GM23338 (cell line): ENCODE measurements around the gene THSD4. TPM values are rescaled to one million over a fixed set of nuclear protein-coding genes. Genes with fewer than 3 reads are reported as not detected.

Source experiments
- ATAC-seq: fragments of 200-7000 bp; cut with Tn5 transposase; 3 replicates; pipeline ENCODE4 v1.9.1; 2020
- DNase-seq: peaks from one replicate; pipeline ENCODE4 v3.0.0-alpha.2; 2015; ENCODE audit warnings: low spot score
- H2AFZ ChIP-seq: fragments of 200-600 bp; sonication (generic); 2 replicates; pipeline ENCODE4 v1.8.0; 2016; ENCODE audit warnings: antibody characterized with exemption, mild to moderate bottlenecking, moderate library complexity
- H3F3A ChIP-seq: fragments of 200-600 bp; sonication (generic); replicated peaks from 2 replicates; pipeline ENCODE4 v1.8.0; 2017; ENCODE audit warnings: antibody characterized with exemption, mixed run types, low read depth
- H3K27ac ChIP-seq: fragments of 200-600 bp; sonication (generic); 2 replicates; pipeline ENCODE4 v1.6.1; 2016; ENCODE audit warnings: low read depth
- H3K27me3 ChIP-seq: fragments of 200-600 bp; sonication (generic); 2 replicates; pipeline ENCODE4 v1.8.0; 2016; ENCODE audit warnings: mild to moderate bottlenecking, mixed run types, moderate library complexity; ENCODE audit not compliant: insufficient read depth
- H3K36me3 ChIP-seq: fragments of 200-600 bp; sonication (generic); 2 replicates; pipeline ENCODE4 v1.8.0; 2016; ENCODE audit warnings: mild to moderate bottlenecking; ENCODE audit not compliant: insufficient read depth
- H3K4me1 ChIP-seq: fragments of 200-600 bp; sonication (generic); 2 replicates; pipeline ENCODE4 v1.8.0; 2016; ENCODE audit warnings: mild to moderate bottlenecking, moderate library complexity; ENCODE audit not compliant: insufficient read depth
- H3K4me2 ChIP-seq: fragments of 200-600 bp; sonication (generic); 2 replicates; pipeline ENCODE4 v1.7.1; 2017; ENCODE audit warnings: mixed run types
- H3K4me3 ChIP-seq: fragments of 200-600 bp; sonication (generic); 2 replicates; pipeline ENCODE4 v1.6.1; 2016; ENCODE audit warnings: mixed run types
- H3K79me2 ChIP-seq: fragments of 200-600 bp; sonication (generic); replicated peaks from 2 replicates; pipeline ENCODE4 v1.8.0; 2017; ENCODE audit warnings: mild to moderate bottlenecking; ENCODE audit not compliant: insufficient read depth
- H3K9me2 ChIP-seq: fragments of 200-600 bp; sonication (generic); 2 replicates; pipeline ENCODE4 v1.8.0; 2017; ENCODE audit not compliant: insufficient read depth
- H4K20me1 ChIP-seq: fragments of 200-600 bp; sonication (generic); replicated peaks from 2 replicates; pipeline ENCODE4 v1.8.0; 2017; ENCODE audit warnings: mild to moderate bottlenecking; ENCODE audit not compliant: insufficient read depth
- H3K27ac Mint-ChIP-seq: 2 replicates; pipeline ENCODE4 v1.8.0; 2020; ENCODE audit warnings: inconsistent platforms, mild to moderate bottlenecking, moderate library complexity, mixed read lengths
- H3K27me3 Mint-ChIP-seq: 3 replicates; pipeline ENCODE4 v1.8.0; 2022; ENCODE audit warnings: low read depth, mild to moderate bottlenecking, moderate library complexity, mixed read lengths, inconsistent platforms; ENCODE audit not compliant: insufficient read depth, poor library complexity
- H3K36me3 Mint-ChIP-seq: 3 replicates; pipeline ENCODE4 v1.8.0; 2021; ENCODE audit warnings: low read depth, mild to moderate bottlenecking, inconsistent platforms, moderate library complexity, mixed read lengths
- H3K4me1 Mint-ChIP-seq: 3 replicates; pipeline ENCODE4 v1.8.0; 2020; ENCODE audit warnings: mild to moderate bottlenecking, inconsistent platforms, mixed read lengths
- H3K4me3 Mint-ChIP-seq: 3 replicates; pipeline ENCODE4 v1.8.0; 2021; ENCODE audit warnings: moderate library complexity, mild to moderate bottlenecking, inconsistent platforms, mixed read lengths
- H3K9me3 Mint-ChIP-seq: 3 replicates; pipeline ENCODE4 v1.8.0; 2020; ENCODE audit warnings: moderate library complexity, mild to moderate bottlenecking, inconsistent platforms, mixed read lengths
- CREB1 ChIP-seq: fragments of 250-450 bp; sonication (Bioruptor Pico); IDR thresholded peaks from 2 replicates; pipeline ENCODE4 v1.5.0; 2020; ENCODE audit warnings: low read depth, mild to moderate bottlenecking, moderate library complexity
- ETS1 ChIP-seq: IDR thresholded peaks from 2 replicates; pipeline ENCODE4 v1.6.1; 2016; ENCODE audit warnings: antibody characterized with exemption
- EZH2 ChIP-seq: fragments of 200-600 bp; sonication (generic); IDR thresholded peaks from one replicate; pipeline ENCODE4 v1.8.0; 2017; ENCODE audit warnings: antibody characterized with exemption, mild to moderate bottlenecking, low read depth; ENCODE audit not compliant: unreplicated experiment
- EZH2phosphoT487 ChIP-seq: fragments of 200-600 bp; sonication (generic); IDR thresholded peaks from one replicate; pipeline ENCODE4 v1.8.1; 2018; ENCODE audit warnings: antibody characterized with exemption; ENCODE audit not compliant: unreplicated experiment
- JUNB ChIP-seq: IDR thresholded peaks from one replicate; pipeline ENCODE4 v1.6.1; 2016; ENCODE audit warnings: antibody characterized with exemption; ENCODE audit not compliant: unreplicated experiment
- NANOG ChIP-seq: IDR thresholded peaks from 2 replicates; pipeline ENCODE4 v1.6.1; 2016; ENCODE audit warnings: antibody characterized with exemption, borderline replicate concordance
- POLR2AphosphoS5 ChIP-seq: IDR thresholded peaks from 2 replicates; pipeline ENCODE4 v1.6.1; 2016; ENCODE audit warnings: antibody characterized with exemption, low read depth
- REST ChIP-seq: IDR thresholded peaks from one replicate; pipeline ENCODE4 v1.6.1; 2018; ENCODE audit warnings: antibody characterized with exemption; ENCODE audit not compliant: unreplicated experiment
- STAT1 ChIP-seq: IDR thresholded peaks from one replicate; pipeline ENCODE4 v1.6.1; 2016; ENCODE audit warnings: antibody characterized with exemption; ENCODE audit not compliant: unreplicated experiment
- ZNF114 ChIP-seq: fragments of 250-450 bp; sonication (Bioruptor Pico); IDR thresholded peaks from 2 replicates; pipeline ENCODE4 v1.5.0; 2020; ENCODE audit warnings: mild to moderate bottlenecking, moderate library complexity
- ZNF331 ChIP-seq: fragments of 250-450 bp; sonication (Bioruptor Pico); IDR thresholded peaks from 2 replicates; pipeline ENCODE4 v1.5.0; 2020; ENCODE audit warnings: low read depth, mild to moderate bottlenecking, moderate library complexity
- ZNF462 ChIP-seq: fragments of 250-450 bp; sonication (Bioruptor Pico); IDR thresholded peaks from 2 replicates; pipeline ENCODE4 v1.5.0; 2020; ENCODE audit warnings: mild to moderate bottlenecking, moderate library complexity
- polyA plus RNA-seq: library from polyadenylated mRNA; unstranded; fragments of >200 nt; fragmentation: Nextera tagmentation; extraction: Ambion mirVana; gene quantifications from 2 replicates; pipeline ENCODE4 v1.2.1, GENCODE V29; 2016
- total RNA-seq: library from RNA; depleted of rRNA; stranded (reverse); fragments of >200 nt; shearing (Covaris generic); gene quantifications from 2 replicates; pipeline ENCODE4 v1.2.3, GENCODE V29; 2014

THSD4 gene
- total and polyA plus RNA-seq, 2 experiments from 2014 or later, result 2.0 to 7.4 TPM

GRCh38 chr15:71275566-71276335 lies 160.5 kb downstream of the THSD4 start:
- peak overlapping the region; percentile 88 for H3K27ac Mint-ChIP-seq
- H3K36me3 Mint-ChIP-seq, result peaks cover 4% of the 10 kb centered on the region; the same call in 2 of the 3 replicates
- Histone ChIP-seq H4K20me1 (no peaks in the 10 kb centered on the region), H2AFZ (no peak overlapping the region), H3K27me3 (no peaks in the 10 kb centered on the region), H3F3A (no peaks in the 10 kb centered on the region), H3K27ac (no peak overlapping the region), H3K4me1 (peaks cover 4% of the 10 kb centered on the region), H3K4me3 (no peak overlapping the region), H3K36me3 (no peaks in the 10 kb centered on the region), H3K79me2 (no peaks in the 10 kb centered on the region), H3K9me2 (no peaks in the 10 kb centered on the region), H3K4me2 (no peak overlapping the region)
- no peak for DNase-seq
- TF ChIP-seq NANOG (no peak), ZNF114 (CRISPR knock-in tag) (no peak), EZH2phosphoT487 (no peak), REST (no peak), JUNB (no peak), ZNF331 (no peak), CREB1 (CRISPR knock-in tag) (no peak), POLR2AphosphoS5 (no peak), EZH2 (no peak), STAT1 (no peak)
- H3K4me1 Mint-ChIP-seq, result peaks cover 6% of the 10 kb centered on the region; the same call in 2 of the 3 replicates
- H3K27me3 Mint-ChIP-seq, result peaks cover 2% of the 10 kb centered on the region
- ATAC-seq, result no peak
- no peak overlapping the region for H3K4me3 Mint-ChIP-seq
- H3K9me3 Mint-ChIP-seq, result no peaks in the 10 kb centered on the region; the same call in 2 of the 3 replicates

- Histone ChIP-seq H3K36me3 (no peaks in the 10 kb centered on the region), H3K27me3 (no peaks in the 10 kb centered on the region), H3K9me2 (no peaks in the 10 kb centered on the region), H3K4me3 (no peak overlapping the region), H3K4me2 (no peak overlapping the region), H3K27ac (no peak overlapping the region), H3K79me2 (no peaks in the 10 kb centered on the region), H4K20me1 (no peaks in the 10 kb centered on the region), H3F3A (no peaks in the 10 kb centered on the region), H3K4me1 (peaks cover 9% of the 10 kb centered on the region), H2AFZ (no peak overlapping the region)
- no peak overlapping the region for H3K27ac Mint-ChIP-seq
- H3K4me3 Mint-ChIP-seq, result no peak overlapping the region
- peak; percentile 43; the same call in 2 of the 3 replicates for ATAC-seq
- H3K27me3 Mint-ChIP-seq, result peaks cover 2% of the 10 kb centered on the region
- no peaks in the 10 kb centered on the region; the same call in 2 of the 3 replicates for H3K9me3 Mint-ChIP-seq
- DNase-seq, result no peak
- peaks cover 12% of the 10 kb centered on the region; the same call in 2 of the 3 replicates for H3K4me1 Mint-ChIP-seq
- peaks cover 4% of the 10 kb centered on the region; the same call in 2 of the 3 replicates for H3K36me3 Mint-ChIP-seq
- no peak for TF ChIP-seq ETS1
- TF ChIP-seq EZH2, result no peak
- TF ChIP-seq CREB1 (CRISPR knock-in tag), result no peak
- no peak for TF ChIP-seq ZNF462 (CRISPR knock-in tag)
Observed at GRCh38 chr15:71276336-71276665, 161.0 kb downstream of the THSD4 start.
